HG03025 (cell line): Measurements from ENCODE around the gene GRM3.

Experiments used
- ATAC-seq: cut with Tn5 transposase; IDR thresholded peaks from one replicate; pipeline ENCODE4 v1.9.1; 2021; ENCODE audit warnings: mild to moderate bottlenecking, moderate library complexity; ENCODE audit not compliant: unreplicated experiment, low FRiP score

GRM3 gene

DNA sequence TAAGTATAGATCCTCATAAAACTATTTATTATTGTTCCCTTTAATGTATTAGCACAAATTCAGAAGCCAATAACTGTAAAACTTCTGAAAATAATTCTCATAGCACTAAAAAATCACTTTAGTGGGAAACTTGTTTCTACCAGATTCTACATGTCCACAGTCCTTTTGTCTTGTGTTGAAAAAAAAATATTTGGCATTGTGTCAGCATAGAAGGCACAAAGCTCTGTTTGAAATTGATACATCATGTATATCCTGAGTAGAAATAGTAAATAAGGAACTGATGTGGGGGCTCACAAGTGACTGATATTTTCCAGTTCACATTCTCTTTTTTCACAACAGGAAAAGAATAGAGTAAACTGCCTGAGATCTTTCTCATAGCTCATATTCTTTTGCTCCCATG lies 134.6 kb downstream of the GRM3 start:
- ATAC-seq, result no peak

DNA sequence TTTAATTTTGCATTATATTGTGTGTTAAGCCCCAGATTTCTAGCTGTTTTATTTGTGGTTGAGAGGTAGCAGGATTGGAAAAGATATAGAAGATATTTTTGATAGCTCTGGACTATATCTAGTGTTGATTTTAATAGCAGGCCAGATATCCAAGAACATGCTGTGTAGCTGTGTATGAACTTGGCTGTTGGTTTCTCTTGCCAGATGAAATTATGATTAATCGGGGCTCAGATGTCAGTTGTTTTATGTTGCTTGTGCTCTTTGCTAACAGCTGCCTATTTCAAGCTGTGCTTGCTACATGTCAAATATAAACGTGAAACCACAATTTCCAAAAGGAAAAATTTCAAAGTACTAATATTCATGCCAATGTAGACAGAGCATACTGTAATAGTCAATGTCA lies 141.1 kb downstream of the GRM3 start:
- ATAC-seq, result no peak

- peak; percentile 86 for ATAC-seq
Measured at GRCh38 chr7:86785641-86786040, 141.9 kb downstream of the GRM3 start.

DNA sequence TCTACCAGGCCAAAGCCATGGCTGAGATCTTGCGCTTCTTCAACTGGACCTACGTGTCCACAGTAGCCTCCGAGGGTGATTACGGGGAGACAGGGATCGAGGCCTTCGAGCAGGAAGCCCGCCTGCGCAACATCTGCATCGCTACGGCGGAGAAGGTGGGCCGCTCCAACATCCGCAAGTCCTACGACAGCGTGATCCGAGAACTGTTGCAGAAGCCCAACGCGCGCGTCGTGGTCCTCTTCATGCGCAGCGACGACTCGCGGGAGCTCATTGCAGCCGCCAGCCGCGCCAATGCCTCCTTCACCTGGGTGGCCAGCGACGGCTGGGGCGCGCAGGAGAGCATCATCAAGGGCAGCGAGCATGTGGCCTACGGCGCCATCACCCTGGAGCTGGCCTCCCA lies 142.7 kb downstream of the GRM3 start:
- ATAC-seq, result no peak

- peak; percentile 41 for ATAC-seq
Measured at GRCh38 chr7:86788948-86789347, 145.2 kb downstream of the GRM3 start.

DNA sequence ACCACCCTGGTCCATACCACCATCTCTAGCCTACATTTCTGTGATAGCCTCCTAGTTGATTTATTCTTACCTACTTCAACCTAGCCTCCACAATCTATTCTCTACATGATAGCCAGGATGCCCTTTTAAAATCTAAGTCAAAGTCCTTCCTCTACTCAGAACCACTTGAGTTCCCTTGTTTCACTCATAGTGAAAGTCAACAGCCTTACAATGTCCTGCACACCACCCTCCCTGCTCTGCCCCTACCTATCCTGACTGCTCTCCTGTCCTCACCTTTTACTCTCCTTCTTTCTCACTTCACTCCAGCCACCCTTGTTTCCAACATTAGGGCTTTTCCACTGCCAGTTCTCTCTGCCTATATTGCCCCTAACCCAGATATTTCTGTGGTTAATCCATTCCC lies 146.7 kb downstream of the GRM3 start:
- ATAC-seq, result peak; percentile 54

DNA sequence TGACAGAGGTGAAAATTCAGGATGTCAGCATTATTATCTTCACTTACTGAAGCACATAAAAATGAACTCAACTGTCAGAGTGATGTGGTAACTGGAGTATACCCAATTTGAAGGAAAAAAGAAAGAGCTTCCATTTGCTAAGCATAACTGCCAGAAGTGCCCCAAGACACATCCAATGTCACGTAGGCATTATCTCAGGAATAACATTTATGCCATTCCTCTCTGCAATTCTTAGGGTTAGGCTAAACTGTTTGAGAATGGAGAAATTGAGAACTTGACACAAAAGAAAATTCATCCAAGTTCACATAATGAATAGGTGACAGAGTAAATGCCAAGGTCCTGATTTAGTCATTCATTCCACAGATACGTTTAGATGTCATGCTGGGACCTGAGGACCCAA lies 148.6 kb downstream of the GRM3 start:
- no peak for ATAC-seq

DNA sequence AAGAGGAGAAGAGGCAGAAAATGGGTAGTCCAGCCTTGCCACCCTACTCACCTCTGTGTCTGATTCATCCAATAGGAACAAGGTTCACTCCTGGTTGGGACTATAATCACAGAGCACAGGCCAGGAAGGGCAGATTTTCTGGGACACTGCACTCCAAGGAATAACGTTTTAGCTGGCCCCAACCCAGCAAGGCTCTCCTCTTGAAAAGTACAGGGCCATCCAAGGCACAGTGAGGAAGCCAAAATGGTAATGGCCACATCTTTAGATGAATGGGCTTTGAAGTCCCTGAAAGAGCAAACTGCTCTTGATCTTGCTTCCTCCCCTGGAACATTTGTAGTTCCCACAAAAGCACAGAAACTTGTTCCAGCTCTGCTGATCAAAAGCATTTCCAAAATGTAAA lies 149.4 kb downstream of the GRM3 start:
- no peak for ATAC-seq

- no peak for ATAC-seq
Measured at GRCh38 chr7:86814661-86815379, 171.1 kb downstream of the GRM3 start.

DNA sequence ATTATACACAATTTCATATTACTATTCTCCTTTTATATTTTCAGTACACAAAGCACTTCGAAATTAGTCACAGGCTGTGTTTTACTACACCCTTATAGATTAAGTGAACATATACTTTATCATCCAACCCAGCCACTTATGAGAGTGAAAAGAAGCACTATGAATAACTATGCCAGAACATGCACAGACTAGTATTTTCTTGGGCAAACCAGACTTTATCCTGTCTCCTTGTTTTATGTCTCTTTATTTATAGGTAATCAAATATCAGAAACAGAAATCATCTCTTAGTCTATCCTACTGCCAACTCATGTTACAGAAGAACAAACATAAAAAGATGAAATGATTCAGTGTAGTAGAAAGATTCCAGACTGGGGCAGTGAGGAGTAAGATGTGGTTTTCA lies 171.8 kb downstream of the GRM3 start:
- no peak for ATAC-seq

- ATAC-seq, result no peak
Measured at GRCh38 chr7:86818903-86819302, 175.2 kb downstream of the GRM3 start.

DNA sequence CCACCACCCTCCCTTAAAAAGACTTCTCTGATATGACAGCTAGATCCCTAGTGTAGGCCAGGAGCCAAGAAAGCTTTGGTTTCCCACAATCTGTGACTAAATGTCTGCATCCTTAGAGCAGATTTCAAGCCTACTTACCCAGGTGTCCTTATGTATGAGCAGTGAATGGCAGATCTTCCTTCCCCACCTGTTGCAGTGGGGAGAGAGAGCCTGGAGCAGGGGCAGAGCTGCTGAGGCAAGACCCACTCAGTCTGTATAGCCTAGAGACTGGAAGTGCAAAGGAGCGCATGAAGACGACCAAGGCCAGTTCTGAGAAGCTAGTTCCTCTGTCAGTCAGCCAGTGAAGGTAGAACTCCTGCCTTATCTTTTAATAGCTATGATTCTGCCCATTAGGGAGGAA lies 180.1 kb downstream of the GRM3 start:
- no peak for ATAC-seq

DNA sequence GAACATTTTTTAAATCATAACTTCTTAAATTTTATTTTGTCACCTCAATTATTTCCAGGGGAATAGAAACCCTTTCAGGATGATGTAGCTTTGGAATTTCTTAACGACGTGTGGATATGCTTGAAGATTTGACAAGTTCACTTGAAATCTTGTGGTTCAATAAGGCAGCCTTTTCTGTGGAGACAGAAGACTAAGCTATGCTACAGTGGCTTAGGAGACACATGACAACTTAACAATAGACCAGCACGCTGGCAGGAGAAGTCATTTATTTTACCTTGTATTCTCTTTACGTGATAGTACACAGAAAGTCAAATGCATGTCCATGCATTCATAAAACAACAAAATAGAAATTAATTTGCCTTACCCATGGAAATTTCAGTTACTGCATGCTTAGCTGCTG lies 181.6 kb downstream of the GRM3 start:
- no peak for ATAC-seq

DNA sequence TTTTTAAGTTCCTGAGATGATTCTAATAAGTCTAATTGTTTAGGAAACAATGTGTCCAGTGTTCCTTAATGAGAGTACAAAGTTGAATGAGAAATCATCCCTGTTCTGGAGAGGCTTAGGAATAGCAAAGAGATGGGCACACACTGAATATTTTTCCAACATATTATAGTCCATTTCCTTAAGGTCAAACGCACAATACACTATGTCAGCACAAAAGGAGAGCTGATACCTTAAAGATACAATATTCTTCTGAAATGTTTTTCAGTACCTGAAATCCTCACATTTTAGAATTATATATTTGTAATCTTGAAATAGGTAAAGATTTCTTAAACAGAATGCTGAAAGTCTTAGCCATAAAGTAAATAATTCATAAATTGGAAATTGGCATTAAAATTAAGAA lies 183.2 kb downstream of the GRM3 start:
- ATAC-seq, result no peak

DNA sequence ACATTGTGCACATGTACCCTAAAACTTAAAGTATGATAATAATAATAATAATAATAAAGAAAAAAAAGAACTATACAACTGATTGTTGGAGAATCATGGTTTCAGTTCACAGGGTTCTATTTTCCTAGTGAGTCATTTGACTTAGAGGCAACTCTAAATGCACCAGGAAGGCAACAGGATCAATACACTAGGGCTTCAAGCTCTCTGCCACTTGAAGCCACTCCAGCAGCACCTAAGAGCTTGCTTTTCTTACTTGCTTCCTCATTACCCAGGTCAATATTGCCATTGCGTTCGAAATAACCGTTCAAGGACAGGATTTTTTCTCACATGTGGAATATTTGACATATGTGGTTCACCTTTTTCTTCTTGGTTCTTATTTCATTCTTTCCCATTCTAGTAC lies 189.7 kb downstream of the GRM3 start:
- ATAC-seq, result no peak

- no peak for ATAC-seq
Measured at GRCh38 chr7:86837235-86837634, 193.5 kb downstream of the GRM3 start.

DNA sequence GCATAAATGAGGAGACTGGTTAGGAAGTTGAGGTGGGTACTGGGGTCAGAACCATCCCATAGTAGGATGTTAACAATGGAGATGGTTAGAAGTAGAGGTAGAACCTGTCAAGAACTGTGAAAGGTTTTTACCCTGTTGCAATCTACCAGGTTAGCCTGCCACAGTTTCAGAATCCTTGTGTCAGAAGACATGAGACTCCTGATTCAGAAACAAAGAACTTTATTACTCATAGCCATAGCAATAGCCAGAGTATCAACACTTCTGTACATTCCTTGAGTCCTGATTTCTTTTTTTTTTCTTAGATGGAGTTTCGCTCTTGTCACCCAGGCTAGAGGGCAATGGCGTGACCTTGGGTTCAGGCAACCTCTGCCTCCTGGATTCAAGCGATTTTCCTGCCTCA lies 200.9 kb downstream of the GRM3 start:
- no peak for ATAC-seq

DNA sequence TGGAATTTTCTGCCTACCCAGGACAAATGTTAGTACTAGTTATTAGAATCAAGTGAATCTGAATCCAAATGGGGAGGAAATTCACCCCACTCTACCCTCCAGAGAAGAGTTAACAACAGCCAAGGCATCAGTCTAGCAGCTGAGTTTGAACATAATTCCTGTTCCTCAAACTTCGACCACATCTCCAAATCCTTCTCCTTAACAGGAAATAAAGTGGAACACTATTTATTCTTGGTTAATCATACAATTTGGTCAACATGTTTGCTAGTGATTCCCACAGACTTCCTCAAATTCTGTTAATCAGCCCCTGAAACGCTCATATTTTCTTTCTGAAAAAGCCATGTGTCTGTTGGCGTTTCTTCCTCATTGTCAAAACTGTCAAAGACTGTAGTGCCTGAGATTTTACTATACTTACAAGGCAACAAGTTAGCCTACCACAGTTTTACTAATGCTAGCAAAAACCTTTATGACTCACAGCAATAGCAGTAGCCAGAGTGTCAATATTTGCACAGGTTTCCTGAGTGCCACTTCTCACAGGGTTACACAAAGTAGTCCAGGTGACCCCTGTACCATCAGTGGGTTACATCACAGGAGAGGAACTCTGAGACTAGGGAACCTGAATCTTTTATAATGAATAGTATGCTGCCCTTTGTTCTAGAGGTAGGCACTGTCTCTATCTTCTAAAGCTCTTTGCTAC lies 202.9 kb downstream of the GRM3 start:
- no peak for ATAC-seq

- no peak for ATAC-seq
Measured at GRCh38 chr7:86848226-86848625, 204.5 kb downstream of the GRM3 start.

- ATAC-seq, result no peak
Measured at GRCh38 chr7:86851566-86851965, 207.9 kb downstream of the GRM3 start.

GRCh38 chr7:86863452-86863851 lies 219.7 kb downstream of the GRM3 start:
- ATAC-seq, result no peak

- ATAC-seq, result no peak
Measured at GRCh38 chr7:86867163-86867762, 223.6 kb downstream of the GRM3 start.
